GM15510 (cell line): ENCODE data around the gene FBXL20.

Experiments used
- POLR2A ChIP-seq: IDR thresholded peaks from 3 replicates; pipeline ENCODE4 v1.6.1; 2011; ENCODE audit warnings: borderline replicate concordance; ENCODE audit not compliant: insufficient read length; ENCODE audit errors: extremely low read depth

The FBXL20 gene, protein sequence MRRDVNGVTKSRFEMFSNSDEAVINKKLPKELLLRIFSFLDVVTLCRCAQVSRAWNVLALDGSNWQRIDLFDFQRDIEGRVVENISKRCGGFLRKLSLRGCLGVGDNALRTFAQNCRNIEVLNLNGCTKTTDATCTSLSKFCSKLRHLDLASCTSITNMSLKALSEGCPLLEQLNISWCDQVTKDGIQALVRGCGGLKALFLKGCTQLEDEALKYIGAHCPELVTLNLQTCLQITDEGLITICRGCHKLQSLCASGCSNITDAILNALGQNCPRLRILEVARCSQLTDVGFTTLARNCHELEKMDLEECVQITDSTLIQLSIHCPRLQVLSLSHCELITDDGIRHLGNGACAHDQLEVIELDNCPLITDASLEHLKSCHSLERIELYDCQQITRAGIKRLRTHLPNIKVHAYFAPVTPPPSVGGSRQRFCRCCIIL

DNA sequence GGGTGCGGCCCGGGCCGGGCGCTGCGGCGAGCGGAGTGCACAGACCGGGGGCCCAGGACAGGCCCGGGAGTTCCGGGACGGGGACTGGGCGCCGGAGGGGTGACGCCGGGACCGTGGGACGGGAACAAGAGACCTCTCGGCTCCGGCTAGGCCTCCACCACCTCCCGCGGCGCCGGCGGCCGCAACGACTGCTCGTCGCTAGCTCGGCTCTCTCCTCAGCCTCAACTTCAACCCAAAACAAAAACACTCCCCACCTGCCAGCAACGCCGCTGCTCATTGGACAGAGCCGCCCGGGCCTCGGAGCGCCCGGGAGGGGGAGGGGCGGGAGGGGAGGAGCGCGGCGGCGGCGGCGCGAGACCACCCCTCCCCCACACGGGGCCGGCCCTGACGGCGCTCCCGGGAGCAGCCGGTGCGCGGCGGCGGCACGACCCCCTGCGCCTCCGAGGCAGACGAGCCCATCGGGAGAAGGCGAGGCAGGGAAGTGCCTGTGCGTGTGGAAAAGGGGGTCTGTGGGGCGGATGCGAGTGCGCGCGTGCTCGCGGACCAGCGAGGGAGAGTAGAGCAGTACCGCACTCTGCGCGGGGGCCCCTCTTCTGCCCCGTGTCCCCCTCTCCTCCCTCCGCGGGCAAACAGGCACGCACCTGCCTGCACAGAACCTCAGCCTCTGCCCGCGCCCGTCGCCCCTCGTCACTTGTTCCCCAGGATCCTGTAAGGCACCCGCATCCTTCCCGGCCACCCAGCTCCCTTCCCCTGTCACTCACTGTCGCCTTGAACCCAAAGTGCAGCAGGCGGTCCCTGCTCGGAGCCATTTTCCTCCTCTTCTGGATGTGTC is at the start of gene FBXL20:
FBXL20 (minus strand) TSS at position 215 of the 832 bp plus-strand sequence. CDS start 224 bp downstream, outside the sequence.
- TF ChIP-seq POLR2A: peak; percentile 63

DNA sequence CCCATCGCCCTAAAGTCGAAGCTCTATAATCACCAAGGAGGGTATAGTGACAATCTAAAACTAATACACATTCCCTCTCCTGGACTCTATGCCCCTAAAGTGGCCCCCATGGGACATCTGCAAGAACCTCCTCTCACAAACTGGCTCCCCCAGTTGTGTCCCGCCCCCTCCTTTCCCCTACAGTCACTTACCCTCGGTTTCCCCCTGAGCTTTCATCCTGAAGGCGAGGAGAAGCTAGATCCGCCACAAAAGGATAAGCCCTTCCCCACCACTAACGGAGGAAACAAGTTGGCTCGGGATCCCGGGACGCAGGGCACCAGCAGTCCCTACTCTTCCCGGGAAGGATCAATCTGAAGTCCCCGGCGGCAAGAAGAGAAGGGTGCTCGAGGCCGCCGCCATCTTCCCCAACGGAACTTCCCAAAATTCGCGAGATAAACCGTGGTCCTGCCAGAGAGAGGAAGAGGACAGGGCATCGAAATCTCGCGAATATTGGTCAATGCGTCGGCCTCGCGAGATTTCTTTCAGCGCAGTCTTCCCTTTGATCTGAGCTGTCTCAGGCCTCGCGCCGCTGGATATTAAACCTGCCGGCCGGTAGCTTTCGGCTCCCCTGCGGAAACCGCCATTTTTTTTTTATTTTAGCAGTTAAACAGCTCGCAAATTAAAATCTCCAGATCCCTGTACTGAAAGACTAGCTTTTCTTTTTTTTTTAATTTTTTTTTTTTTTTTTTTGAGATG is 49.6 kb upstream of the FBXL20 start, which contains the start of gene MED1:
MED1 (minus strand) TSS at position 417 of the 735 bp plus-strand sequence; CDS start at position 216, 201 bp downstream.
- TF ChIP-seq POLR2A: peak; percentile 79

DNA sequence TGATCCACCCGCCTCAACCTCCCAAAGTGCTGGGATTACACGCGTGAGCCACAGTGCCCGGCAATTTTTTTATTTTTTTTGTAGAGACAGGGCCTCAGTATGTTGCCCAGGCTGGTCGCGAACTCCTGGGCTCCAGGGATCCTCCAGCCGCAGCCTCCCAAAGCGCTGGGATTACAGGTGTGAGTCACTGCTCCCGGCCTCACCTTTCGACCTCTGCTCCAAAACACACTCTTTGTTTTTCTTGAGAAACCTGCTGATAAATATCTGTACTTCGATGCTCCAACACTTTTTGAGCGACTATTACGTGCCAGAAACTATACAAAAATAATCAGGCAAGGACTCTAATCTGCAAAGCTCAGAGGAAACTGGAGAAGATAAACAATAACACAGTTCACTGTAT is 48.6 kb upstream of the FBXL20 start:
- TF ChIP-seq POLR2A: no peak

DNA sequence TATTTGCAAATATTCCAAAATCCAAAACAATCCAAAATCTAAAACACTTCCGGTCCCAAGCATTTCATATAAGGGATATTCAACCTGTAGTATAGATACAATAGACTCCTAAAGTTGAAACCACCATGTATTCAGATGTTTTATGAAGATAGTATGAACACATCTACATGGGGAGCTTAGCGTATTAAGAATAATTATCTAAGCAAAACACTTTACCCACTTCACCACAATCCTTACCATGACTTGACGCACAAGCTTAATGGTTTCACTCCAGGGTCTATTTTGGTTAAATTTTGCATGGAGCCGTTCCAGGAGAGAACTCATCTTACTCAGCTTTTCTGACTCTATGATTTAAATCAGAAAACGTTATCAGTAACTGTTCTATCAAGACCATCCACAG is 46.1 kb upstream of the FBXL20 start:
- TF ChIP-seq POLR2A: no peak

GRCh38 chr17:39443326-39443725 is 41.9 kb upstream of the FBXL20 start:
- TF ChIP-seq POLR2A: no peak

- no peak for TF ChIP-seq POLR2A
These were observed 28.2 kb upstream of the FBXL20 start for GRCh38 chr17:39429600-39429999.

DNA sequence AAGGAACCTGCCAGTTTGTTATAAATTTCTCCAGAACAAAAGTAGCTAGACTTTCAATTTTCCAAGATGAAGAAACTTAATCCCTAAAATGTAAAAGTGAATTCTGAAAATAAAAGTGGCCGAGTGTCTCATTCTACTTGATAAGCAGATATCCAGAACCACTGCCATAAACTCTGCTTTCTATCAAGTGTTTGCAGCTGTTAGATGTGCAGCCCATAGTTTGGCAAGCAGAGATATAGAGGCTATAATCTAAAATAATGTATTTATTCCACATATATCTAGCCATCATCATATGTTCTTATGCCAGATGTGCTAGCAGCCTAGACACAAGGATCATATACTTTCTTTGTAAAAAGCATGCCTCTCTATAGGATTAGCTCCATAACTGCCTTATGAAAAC is 14.7 kb upstream of the FBXL20 start:
- TF ChIP-seq POLR2A: no peak

DNA sequence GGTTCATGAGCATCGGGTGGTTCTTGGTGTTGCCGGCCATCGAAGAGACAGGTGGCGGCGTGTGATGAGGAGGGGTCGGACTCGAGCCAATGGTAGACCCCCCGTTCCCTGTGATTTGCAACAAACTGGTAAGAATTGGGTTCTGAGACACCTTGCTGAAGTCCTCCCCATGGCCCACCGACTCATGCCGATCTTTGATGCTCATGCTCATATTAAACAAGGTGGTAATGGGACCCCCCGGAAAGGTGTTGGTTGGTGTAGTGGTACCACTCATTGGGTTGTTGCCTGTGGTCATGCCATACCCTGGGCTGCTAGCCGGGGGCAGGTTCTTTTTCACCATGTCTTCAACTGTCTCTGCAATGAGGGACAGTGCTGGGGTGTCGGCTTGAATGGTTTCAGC is 8.9 kb upstream of the FBXL20 start:
- no peak for TF ChIP-seq POLR2A

- TF ChIP-seq POLR2A: no peak
These were observed 6.9 kb upstream of the FBXL20 start for GRCh38 chr17:39408360-39408759.

DNA sequence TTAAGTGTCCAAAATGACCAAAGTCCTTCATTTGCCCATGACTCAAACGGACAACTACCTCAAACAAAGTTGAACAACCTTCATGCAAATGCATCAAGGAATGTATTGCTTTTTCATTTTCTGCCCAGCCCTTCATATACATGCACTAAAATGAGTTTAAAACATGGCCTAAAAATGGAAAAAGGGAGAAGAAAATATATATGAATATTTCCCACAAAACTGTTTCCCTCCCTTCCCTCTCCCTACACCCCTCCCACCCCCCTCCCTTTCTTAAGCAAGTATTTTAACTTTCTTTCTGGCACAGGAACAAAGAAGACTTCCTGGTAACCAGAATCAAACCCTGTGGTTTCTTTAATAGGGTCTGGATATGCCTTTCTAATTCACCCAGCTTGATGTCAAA is 5.5 kb upstream of the FBXL20 start:
- TF ChIP-seq POLR2A: no peak

DNA sequence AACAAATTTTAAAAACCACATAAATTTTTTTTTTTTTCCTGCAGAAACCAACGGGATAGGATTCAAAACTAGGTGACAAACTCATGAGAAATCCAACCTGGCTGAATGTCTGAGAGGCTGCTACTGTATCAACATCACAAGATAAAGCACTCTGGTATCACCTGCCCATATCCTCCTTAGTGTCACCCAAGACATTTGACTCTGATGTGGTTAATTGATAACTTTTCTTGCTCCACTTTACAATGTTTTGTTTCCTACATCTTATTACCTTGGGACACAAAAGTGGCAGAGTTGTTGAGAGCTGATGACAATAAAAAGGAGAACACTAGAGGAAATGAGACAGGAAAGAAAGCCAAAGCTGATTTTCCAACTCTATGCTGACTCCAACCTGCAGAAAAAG is 4.0 kb upstream of the FBXL20 start:
- no peak for TF ChIP-seq POLR2A

- TF ChIP-seq POLR2A: no peak
These were observed 3.3 kb upstream of the FBXL20 start for GRCh38 chr17:39404542-39405378.

DNA sequence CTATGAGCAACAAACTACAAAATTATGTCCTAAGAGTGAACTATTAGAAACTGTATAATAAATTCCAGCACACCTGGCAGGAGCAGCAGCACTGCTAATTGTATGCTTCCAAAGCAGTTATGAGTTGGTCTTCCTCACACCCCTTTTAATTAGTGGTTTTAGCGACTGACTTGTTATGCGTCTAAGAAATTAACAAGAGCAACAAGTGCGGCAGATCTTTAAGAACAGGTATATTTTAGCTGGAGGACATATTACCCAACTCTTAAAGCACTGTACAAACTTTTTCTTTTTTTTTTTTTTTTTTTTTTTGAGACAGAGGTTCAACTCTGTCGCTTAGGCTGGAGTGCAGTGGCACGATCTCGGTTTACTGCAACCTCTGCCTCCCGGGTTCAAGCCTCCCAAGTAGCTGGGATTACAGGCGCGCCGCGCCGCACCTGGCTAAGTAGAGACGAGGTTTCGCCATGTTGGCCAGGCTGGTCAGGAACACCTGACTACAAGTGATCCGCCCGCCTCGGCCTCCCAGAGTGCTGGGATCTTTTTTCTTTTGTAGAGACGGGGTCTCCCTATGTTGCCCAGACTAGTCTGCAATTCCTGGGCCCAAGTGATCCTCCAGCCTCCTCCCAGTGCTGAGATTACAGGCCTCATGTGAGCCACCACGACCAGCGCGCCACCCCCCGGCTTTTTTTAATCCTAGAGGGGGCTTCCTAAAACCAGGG is 1.6 kb upstream of the FBXL20 start:
- no peak for TF ChIP-seq POLR2A
